HEK293T (cell line): ENCODE measurements around the gene EYA4.

ENCODE experiments used
- ARNT ChIP-seq: fragments of 450-650 bp; IDR thresholded peaks from 2 replicates; pipeline ENCODE4 v1.6.1; 2017; ENCODE audit warnings: mild to moderate bottlenecking
- ELF4 ChIP-seq: fragments of 450-650 bp; IDR thresholded peaks from 2 replicates; pipeline ENCODE4 v1.6.1; 2017; ENCODE audit warnings: antibody characterized with exemption
- FOXA1 ChIP-seq: fragments of 450-650 bp; IDR thresholded peaks from 2 replicates; pipeline ENCODE4 v1.6.1; 2016; ENCODE audit warnings: mild to moderate bottlenecking
- FOXM1 ChIP-seq: fragments of 450-650 bp; IDR thresholded peaks from 2 replicates; pipeline ENCODE4 v1.6.1; 2017; ENCODE audit warnings: mild to moderate bottlenecking, borderline replicate concordance
- SP1 ChIP-seq: fragments of 450-650 bp; IDR thresholded peaks from 2 replicates; pipeline ENCODE4 v1.6.1; 2017

GRCh38 chr6:133359256-133359655 lies 118.1 kb downstream of the EYA4 start:
- no peak for TF ChIP-seq FOXM1
- TF ChIP-seq ELF4 = no peak
- no peak for TF ChIP-seq SP1
- no peak for TF ChIP-seq ARNT
- TF ChIP-seq FOXA1 = no peak
